Right cardiac atrium (tissue), 5 donors: ENCODE results near the gene TEX51. TPM values are rescaled to one million over a fixed set of nuclear protein-coding genes. Genes with fewer than 3 reads are reported as not detected.

ENCODE experiments used
- ATAC-seq, 2 donors: fragments of 200-7000 bp; cut with Tn5 transposase; one replicate each; pipeline versions ENCODE4 v1.8.0 to v1.9.1; 2020; ENCODE audit warnings: moderate library complexity in 2 of 2, mild to moderate bottlenecking in 1 of 2
- DNase-seq, 3 donors: peaks; one replicate each; pipeline ENCODE4 v3.0.0-alpha.2; 2020
- H3K27ac ChIP-seq: one replicate; pipeline ENCODE4 v1.5.1; 2013; ENCODE audit warnings: mild to moderate bottlenecking, low read length, control low read depth, moderate library complexity
- H3K27me3 ChIP-seq: one replicate; pipeline ENCODE4 v1.6.1; 2013; ENCODE audit not compliant: control insufficient read depth, insufficient read depth
- H3K4me1 ChIP-seq: one replicate; pipeline ENCODE4 v1.6.1; 2013; ENCODE audit warnings: low read length; ENCODE audit not compliant: control insufficient read depth, insufficient read depth
- H3K4me3 ChIP-seq: one replicate; pipeline ENCODE4 v1.5.1; 2013; ENCODE audit warnings: low read length, control low read depth
- H3K9me3 ChIP-seq: one replicate; pipeline ENCODE4 v1.6.1; 2013; ENCODE audit warnings: low read length; ENCODE audit not compliant: control insufficient read depth
- WGBS: extraction: QIAGEN DNeasy Blood & Tissue Kit; methylation state at CpG from one replicate; pipeline ENCODE4 v1.1.7; 2013; 5-methylcytosine and 5-hydroxymethylcytosine counted together
- intact Hi-C, 4 donors: fragments of 100-400 bp; cut with DNase I; formaldehyde crosslinking; loops; one replicate each; pipeline versions ENCODE4 v1.11.0 to v1.14.0; 2022 to 2023
- polyA plus RNA-seq: library from polyadenylated mRNA; stranded (reverse); fragments of 200-250 nt; gene quantifications from one replicate; pipeline ENCODE4 v1.2.3, GENCODE V29; 2013
- total RNA-seq, 4 donors: library from RNA; stranded (reverse); fragmentation: NEBNext Ultra II Directional; extraction: Animal tissue kit (Norgen Biotek cat#: 25700); gene quantifications; one replicate each; pipeline ENCODE4 v1.2.1, GENCODE V29; 2021
- donor health status: healthy with polysubstance abuse.
- donor health status: DM: no; HTN: yes; CAD: no.
- donor health status: DM: no; HTN: no; CAD: no.
- donor health status: DM: no; HTN: yes; CAD: no; lungs with severe emphysema.
- donor health status: DM: yes; HTN: yes; CAD: no.

TEX51 gene
- total and polyA plus RNA-seq, 5 donors: not detected

DNA sequence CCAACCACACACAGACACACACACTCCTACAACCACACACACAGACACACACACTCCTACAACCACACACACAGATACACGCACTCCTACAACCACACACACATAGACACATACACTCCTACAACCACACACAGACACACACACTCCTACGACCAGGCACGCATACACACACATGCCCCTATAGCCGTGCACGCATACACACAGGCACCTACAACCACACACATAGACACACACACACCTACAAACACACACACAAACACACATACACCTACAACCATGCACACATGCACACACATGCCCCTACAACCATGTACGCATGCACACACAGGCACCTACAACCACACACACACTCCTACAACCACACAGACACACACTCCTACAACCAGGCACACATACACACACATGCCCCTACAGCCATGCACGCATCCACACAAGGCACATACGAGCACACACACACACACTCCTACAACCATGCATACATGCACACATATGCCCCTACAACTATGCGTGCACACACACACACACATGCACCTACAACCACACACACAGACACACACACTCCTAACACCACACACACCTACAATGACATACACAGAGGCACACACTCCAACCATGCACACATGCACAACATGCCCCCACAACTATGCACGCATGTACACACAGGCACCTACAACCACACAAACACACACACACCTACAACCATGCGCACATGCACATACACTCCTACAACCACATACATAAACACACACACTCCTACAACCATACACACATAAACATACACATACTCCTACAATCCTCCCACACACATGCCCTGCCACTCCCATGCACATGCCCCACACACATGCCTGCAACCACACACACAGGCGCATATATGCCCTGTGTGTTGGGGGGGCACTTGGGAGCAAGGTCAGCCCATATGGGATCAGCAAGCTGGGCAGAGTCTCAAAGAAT is 19.1 kb upstream of the TEX51 start:
- H3K27ac ChIP-seq: no peak overlapping the region
- H3K27me3 ChIP-seq: no peaks in the 10 kb centered on the region
- H3K4me3 ChIP-seq: no peak overlapping the region
- WGBS: 97% methylated on average over 12 of the region's 12 CpGs
- H3K9me3 ChIP-seq: peaks cover 2% of the 10 kb centered on the region
- intact Hi-C loops: no loop called here
- DNase-seq (no peak), ATAC-seq (no peak)
- no peaks in the 10 kb centered on the region for H3K4me1 ChIP-seq

DNA sequence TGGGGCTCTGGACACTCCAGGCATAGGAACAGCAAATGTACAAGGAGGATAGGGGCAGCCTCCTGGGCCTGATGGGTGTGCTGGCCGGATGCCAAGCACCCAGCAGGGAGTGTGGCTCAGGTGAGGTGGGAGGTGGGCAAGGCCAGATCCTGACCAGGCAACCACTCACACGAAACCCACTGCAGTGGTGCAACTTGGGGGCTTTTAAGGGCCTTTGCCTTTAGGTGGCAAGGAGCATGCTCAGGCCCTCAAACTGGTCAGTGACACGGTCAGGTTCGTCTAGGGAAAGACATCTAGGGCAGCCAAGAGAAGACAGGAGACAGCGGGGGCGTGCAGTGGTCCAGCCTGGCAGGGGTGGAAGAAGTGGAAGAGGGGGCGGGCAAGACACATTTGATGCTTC is 18.4 kb upstream of the TEX51 start:
- 75% methylated on average over 7 of the region's 7 CpGs for WGBS
- intact Hi-C loops: no loop called here
- Histone ChIP-seq H3K27ac (no peak overlapping the region), H3K4me1 (no peaks in the 10 kb centered on the region), H3K4me3 (no peak overlapping the region), H3K9me3 (peaks cover 2% of the 10 kb centered on the region), H3K27me3 (no peaks in the 10 kb centered on the region)
- ATAC-seq (no peak), DNase-seq (no peak)

GRCh38 chr2:126880817-126881216 is 17.9 kb upstream of the TEX51 start:
- DNase-seq (no peak), ATAC-seq (no peak)
- no peak overlapping the region for H3K27ac ChIP-seq
- intact Hi-C loops: no loop called here
- whole genome bisulfite sequencing: 70% methylated on average over 4 of the region's 4 CpGs
- no peaks in the 10 kb centered on the region for H3K4me1 ChIP-seq
- no peak overlapping the region for H3K4me3 ChIP-seq
- H3K27me3 ChIP-seq: no peaks in the 10 kb centered on the region
- no peaks in the 10 kb centered on the region for H3K9me3 ChIP-seq

DNA sequence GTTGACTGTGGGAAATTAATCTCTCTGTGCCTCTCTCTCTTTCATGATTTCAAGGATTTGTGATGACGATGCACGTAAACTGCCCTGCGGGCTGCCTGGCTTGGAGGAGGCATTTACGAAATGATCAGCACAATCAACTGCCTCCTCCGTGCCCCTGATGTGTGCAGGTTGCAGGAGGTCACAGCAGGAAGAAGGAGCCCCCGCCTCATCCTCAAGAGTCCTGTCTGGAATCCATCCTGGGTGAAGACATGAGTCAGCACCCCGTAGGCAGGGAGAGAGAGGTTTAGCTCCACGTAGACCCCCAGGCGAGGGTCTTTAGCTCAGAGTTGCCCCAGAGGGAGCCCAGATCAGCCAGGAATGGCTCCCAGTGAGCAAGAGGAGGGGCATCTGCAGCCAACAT is 17.1 kb upstream of the TEX51 start:
- no peak for DNase-seq
- WGBS: 50% methylated on average over 9 of the region's 9 CpGs
- Histone ChIP-seq H3K4me1 (no peaks in the 10 kb centered on the region), H3K9me3 (no peaks in the 10 kb centered on the region), H3K4me3 (no peak overlapping the region), H3K27me3 (no peaks in the 10 kb centered on the region), H3K27ac (no peak overlapping the region)
- no peak for ATAC-seq
- intact Hi-C loops: no loop called here

DNA sequence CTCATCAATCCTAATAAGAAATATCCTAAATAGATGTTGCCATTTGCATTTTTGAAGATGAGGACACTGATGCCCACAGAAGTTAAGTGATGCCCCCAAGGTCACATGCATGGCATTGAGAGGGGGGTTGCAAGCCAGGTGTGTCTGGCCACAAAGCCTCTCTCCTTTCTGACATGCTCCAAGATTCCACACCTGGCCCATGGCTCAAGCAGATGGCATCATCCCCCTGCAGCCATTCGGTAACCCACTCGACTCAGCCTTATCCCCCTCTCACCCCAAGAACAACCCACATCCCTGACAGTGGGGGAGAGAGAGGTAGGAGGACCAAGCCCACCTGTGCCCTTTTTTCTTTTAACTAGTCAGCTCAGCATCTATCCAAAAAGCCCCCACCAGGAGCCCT is 16.5 kb upstream of the TEX51 start:
- H3K27me3 ChIP-seq: no peaks in the 10 kb centered on the region

DNA sequence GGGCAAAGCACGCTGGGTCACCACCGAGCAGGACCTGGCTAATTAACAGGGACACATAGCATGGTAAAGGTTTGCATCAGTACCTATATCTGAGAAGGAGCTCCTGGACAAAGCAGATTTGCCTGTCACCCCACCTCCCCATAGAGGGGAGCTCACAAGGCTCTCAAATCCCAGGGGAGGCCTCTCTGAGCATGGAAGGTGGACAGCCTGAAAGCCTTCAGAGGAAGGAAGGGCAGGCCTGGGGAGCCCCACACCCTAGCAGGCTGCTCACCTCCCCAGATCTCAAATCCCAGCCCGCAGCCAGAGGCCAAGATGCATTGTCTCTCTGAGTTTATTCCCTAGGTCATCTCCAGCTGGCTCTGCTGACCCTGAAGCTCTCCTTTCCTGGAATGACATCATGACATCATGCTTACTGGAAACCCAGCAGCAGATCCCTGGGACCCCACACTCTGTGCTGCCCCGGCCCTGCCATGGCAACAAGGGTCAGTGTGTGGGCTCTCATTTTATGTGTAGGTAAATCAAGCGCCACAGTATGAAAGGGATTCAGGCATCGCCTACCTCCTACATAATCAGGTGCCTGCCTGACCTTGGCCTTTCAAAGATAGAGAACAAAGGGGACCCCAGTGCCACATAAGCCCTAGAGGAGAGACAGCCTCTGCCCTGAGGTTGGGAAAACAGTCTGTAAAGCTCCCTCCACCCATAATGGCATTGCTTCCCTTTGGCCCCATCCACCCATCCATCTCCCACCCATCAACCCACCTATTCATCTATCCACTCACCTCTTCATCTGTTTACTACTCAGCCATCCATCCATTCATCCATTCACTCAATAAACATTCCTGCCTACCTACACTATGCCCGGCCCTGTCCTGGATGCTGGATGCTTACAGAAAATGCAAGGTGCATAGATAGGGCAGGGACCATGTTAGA is 15.7 kb upstream of the TEX51 start:
- H3K4me1 ChIP-seq: no peaks in the 10 kb centered on the region
- DNase-seq: no peak
- no peak for ATAC-seq
- no peaks in the 10 kb centered on the region for H3K27me3 ChIP-seq
- H3K27ac ChIP-seq: no peak overlapping the region
- WGBS: 82% methylated on average over 7 of the region's 7 CpGs
- H3K9me3 ChIP-seq: no peaks in the 10 kb centered on the region
- H3K4me3 ChIP-seq: no peak overlapping the region
- intact Hi-C loops: no loop called here

More for the DNA sequence above, 16.5 kb upstream of the TEX51 start:
- no peaks in the 10 kb centered on the region for H3K9me3 ChIP-seq
- ATAC-seq (no peak), DNase-seq (no peak)
- no peak overlapping the region for H3K4me3 ChIP-seq
- H3K27ac ChIP-seq: no peak overlapping the region
- 39% methylated on average over 2 of the region's 2 CpGs for WGBS
- H3K4me1 ChIP-seq: no peaks in the 10 kb centered on the region
- intact Hi-C loops: no loop called here

- DNase-seq (no peak), ATAC-seq (no peak)
- 95% methylated on average over 6 of the region's 6 CpGs for WGBS
- intact Hi-C loops: no loop called here
- Histone ChIP-seq H3K9me3 (no peaks in the 10 kb centered on the region), H3K27me3 (no peaks in the 10 kb centered on the region), H3K4me3 (no peak overlapping the region), H3K27ac (no peak overlapping the region), H3K4me1 (no peaks in the 10 kb centered on the region)
Observed at GRCh38 chr2:126883666-126884040, 15.0 kb upstream of the TEX51 start.

- H3K4me3 ChIP-seq: no peak overlapping the region
- H3K27me3 ChIP-seq: no peaks in the 10 kb centered on the region
- no peak overlapping the region for H3K27ac ChIP-seq
- no peaks in the 10 kb centered on the region for H3K9me3 ChIP-seq
- WGBS: 79% methylated on average over 21 of the region's 21 CpGs
- H3K4me1 ChIP-seq: no peaks in the 10 kb centered on the region
- intact Hi-C loops: no loop called here
- ATAC-seq (no peak), DNase-seq (no peak)
Observed at GRCh38 chr2:126884861-126885750, 13.6 kb upstream of the TEX51 start.

DNA sequence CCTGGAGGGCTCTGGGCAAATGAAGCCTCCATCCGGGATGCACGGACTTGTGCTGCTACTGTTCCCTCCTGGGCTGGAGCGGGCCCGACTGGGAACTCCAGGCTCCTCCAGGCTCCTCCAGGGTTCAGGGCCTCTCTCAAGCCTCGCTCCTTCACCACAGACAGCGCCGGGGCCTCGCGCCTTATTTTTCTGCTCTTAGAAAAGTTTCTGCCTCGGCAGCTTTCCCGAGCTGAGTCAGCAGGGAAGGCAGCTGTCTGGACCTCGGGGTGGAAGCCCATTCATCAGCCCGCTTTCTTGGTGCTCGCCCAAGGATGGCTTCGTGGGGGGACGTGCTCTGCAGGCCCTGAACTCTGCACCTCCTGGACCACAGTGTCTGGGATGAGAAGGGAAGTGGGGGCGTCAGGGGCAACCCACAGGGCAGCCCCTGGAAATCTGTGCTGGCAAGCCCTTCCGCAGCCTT is 12.9 kb upstream of the TEX51 start:
- ATAC-seq (no peak), DNase-seq (peak; percentile 32 to 57 (median 46))
- Histone ChIP-seq H3K27me3 (no peaks in the 10 kb centered on the region), H3K9me3 (no peaks in the 10 kb centered on the region), H3K4me1 (no peaks in the 10 kb centered on the region), H3K4me3 (peak overlapping the region; percentile 14), H3K27ac (no peak overlapping the region)
- 31% methylated on average over 18 of the region's 18 CpGs for WGBS
- intact Hi-C loops: no loop called here

- H3K27ac ChIP-seq: no peak overlapping the region
- no peaks in the 10 kb centered on the region for H3K9me3 ChIP-seq
- peak overlapping the region; percentile 14 for H3K4me3 ChIP-seq
- intact Hi-C loops: no loop called here
- ATAC-seq (peak; percentile 73 to 74), DNase-seq (peak; percentile 50 to 86 (median 85))
- H3K4me1 ChIP-seq: no peaks in the 10 kb centered on the region
- no peaks in the 10 kb centered on the region for H3K27me3 ChIP-seq
- 6% methylated on average over 40 of the region's 40 CpGs for WGBS
Observed at GRCh38 chr2:126886211-126886915, 12.3 kb upstream of the TEX51 start.
